NOMO-1 (cell line): ENCODE data around the gene STARD3NL.
"Not testable (repeated sequence)": the region's sequence is repeated elsewhere in the genome, so short reads cannot be mapped to it uniquely, and the experiment has no call there.

Experiments used
- DNase-seq, 2 experiments: peaks; one replicate each; lab custom pipeline; 2025; ENCODE audit not compliant: unreplicated experiment in 2 of 2; lab: John Stamatoyannopoulos, UW

Gene STARD3NL

GRCh38 chr7:38220452-38220851, 42.4 kb downstream of the STARD3NL start:
- DNase-seq: no peak

GRCh38 chr7:38222481-38223096, 44.5 kb downstream of the STARD3NL start:
- peak in 1 of 2 experiments; percentile 20 for DNase-seq

- DNase-seq: peak; percentile 32 to 62
These were observed 45.3 kb downstream of the STARD3NL start for GRCh38 chr7:38223306-38223705.

- no peak for DNase-seq
These were observed 46.3 kb downstream of the STARD3NL start for GRCh38 chr7:38224392-38224791.

- DNase-seq: no peak
These were observed 51.3 kb downstream of the STARD3NL start for GRCh38 chr7:38229386-38229785.

- peak; percentile 8 to 65 for DNase-seq
These were observed 52.0 kb downstream of the STARD3NL start for GRCh38 chr7:38229884-38230642.

- DNase-seq: peak; percentile 89 to 92
These were observed 54.7 kb downstream of the STARD3NL start for GRCh38 chr7:38232502-38233366.

- DNase-seq: not testable (repeated sequence)
These were observed 56.7 kb downstream of the STARD3NL start for GRCh38 chr7:38234759-38235158.

GRCh38 chr7:38235606-38236005, 57.6 kb downstream of the STARD3NL start:
- no peak for DNase-seq

- DNase-seq: not testable (repeated sequence)
These were observed 61.1 kb downstream of the STARD3NL start for GRCh38 chr7:38239129-38239528.

GRCh38 chr7:38241071-38241470, 63.0 kb downstream of the STARD3NL start:
- DNase-seq: no peak

GRCh38 chr7:38242814-38243213, 64.8 kb downstream of the STARD3NL start:
- no peak for DNase-seq

GRCh38 chr7:38243345-38243744, 65.3 kb downstream of the STARD3NL start:
- peak; percentile 35 to 63 for DNase-seq

GRCh38 chr7:38244516-38244915, 66.5 kb downstream of the STARD3NL start:
- DNase-seq: no peak

GRCh38 chr7:38245409-38245977, 67.4 kb downstream of the STARD3NL start:
- no peak for DNase-seq

- DNase-seq: no peak
These were observed 70.1 kb downstream of the STARD3NL start for GRCh38 chr7:38248069-38248567.

- peak in 1 of 2 experiments; percentile 83 for DNase-seq
These were observed 71.8 kb downstream of the STARD3NL start for GRCh38 chr7:38249849-38250248.

- no peak for DNase-seq
These were observed 79.3 kb downstream of the STARD3NL start for GRCh38 chr7:38257350-38257677.

GRCh38 chr7:38259157-38259556, 81.1 kb downstream of the STARD3NL start:
- DNase-seq: not testable (repeated sequence)

- not testable (repeated sequence) for DNase-seq
These were observed 83.6 kb downstream of the STARD3NL start for GRCh38 chr7:38261601-38262000.

GRCh38 chr7:38262026-38262425, 84.0 kb downstream of the STARD3NL start:
- DNase-seq: not testable (repeated sequence)
